Fibroblast of lung (primary cell): ENCODE data around the gene VAC14.

Experiments
- CTCF ChIP-seq, 2 donors: IDR thresholded peaks in 1 of 2; conservative IDR thresholded peaks in 1 of 2; 1 replicate in 1 of 2; 2 replicates in 1 of 2; pipeline ENCODE4 v1.5.1; 2011 to 2012; ENCODE audit warnings: low read length in 2 of 2, control low read depth in 1 of 2, inconsistent platforms in 1 of 2, low read depth in 1 of 2, mild to moderate bottlenecking in 1 of 2
- EZH2 ChIP-seq: IDR thresholded peaks from 2 replicates; pipeline ENCODE4 v1.5.1; 2012; ENCODE audit warnings: low read length, control low read depth, mild to moderate bottlenecking; ENCODE audit errors: missing control alignments

- TF ChIP-seq CTCF (conservative IDR thresholded peaks at IDR 0.05 in 1 of 2, IDR thresholded peaks at IDR 0.05 in 1 of 2; ENCODE audit: low read depth in 1 of 2, low read length in 2 of 2): no peak
- TF ChIP-seq EZH2: no peak
These were observed 14.8 kb downstream of the VAC14 start for GRCh38 chr16:70786020-70786755.
